H1 (cell line): ENCODE data around the gene ATP10D. TPM values are rescaled to one million over a fixed set of nuclear protein-coding genes. Genes with fewer than 3 reads are reported as not detected.

Source experiments
- CTCF ChIA-PET: fragments of 300-600 bp; sonication (Branson Sonifier 250); formaldehyde crosslinking; loops from one replicate; lab custom pipeline; 2021; ENCODE audit not compliant: partially characterized antibody; lab: Charles Lee
- POLR2A ChIA-PET: fragments of 300-600 bp; sonication (Branson Sonifier 250); formaldehyde crosslinking; loops from one replicate; lab custom pipeline; 2021; ENCODE audit warnings: inconsistent platforms; ENCODE audit not compliant: partially characterized antibody; lab: Charles Lee
- DNase-seq, 2 experiments: peaks; one replicate each; pipeline versions ENCODE4 v3.0.0 to v3.0.0-alpha.2; 2010 to 2022; ENCODE audit warnings: low spot score in 2 of 2, low read depth in 1 of 2, mixed read lengths in 1 of 2
- FAIRE-seq: peaks from 2 replicates; lab custom pipeline; 2011; peaks lifted over from hg19 to GRCh38; lab: Jason Lieb, UNC
- H2AFZ ChIP-seq: 2 replicates; pipeline ENCODE4 v1.8.1; 2012; ENCODE audit warnings: low read length, inconsistent platforms
- H2AK5ac ChIP-seq: 2 replicates; pipeline ENCODE4 v1.6.1; 2013; ENCODE audit warnings: low read depth, low read length
- H2BK120ac ChIP-seq: replicated peaks from 2 replicates; pipeline ENCODE3; 2013; ENCODE audit warnings: low read depth, low read length, inconsistent platforms
- H2BK12ac ChIP-seq: 2 replicates; pipeline ENCODE4 v1.6.1; 2013; ENCODE audit warnings: low read depth, low read length
- H2BK15ac ChIP-seq: 2 replicates; pipeline ENCODE4 v1.6.1; 2013; ENCODE audit warnings: low read length
- H2BK20ac ChIP-seq: 2 replicates; pipeline ENCODE4 v1.6.1; 2013; ENCODE audit warnings: low read length
- H2BK5ac ChIP-seq: 2 replicates; pipeline ENCODE4 v1.6.1; 2013; ENCODE audit warnings: low read depth, low read length
- H3K14ac ChIP-seq: 2 replicates; pipeline ENCODE4 v1.6.1; 2013; ENCODE audit warnings: inconsistent platforms; ENCODE audit not compliant: insufficient read length
- H3K18ac ChIP-seq: 2 replicates; pipeline ENCODE4 v1.6.1; 2013; ENCODE audit warnings: low read length; ENCODE audit errors: extremely low read depth
- H3K23ac ChIP-seq: 2 replicates; pipeline ENCODE4 v1.6.1; 2013; ENCODE audit warnings: inconsistent platforms; ENCODE audit not compliant: insufficient read length
- H3K23me2 ChIP-seq: 2 replicates; pipeline ENCODE4 v1.6.1; 2013; ENCODE audit warnings: low read depth, low read length
- H3K27ac ChIP-seq: 2 replicates; pipeline ENCODE4 v1.6.1; 2011; ENCODE audit warnings: low read depth, low read length, inconsistent platforms
- H3K27me3 ChIP-seq, 4 experiments: replicated peaks in 1 of 4; 1 replicate in 1 of 4; 2 replicates in 3 of 4; pipeline versions ENCODE4 v1.6.1 to v1.8.1; 2011 to 2013; ENCODE audit warnings: low read length in 3 of 4, mild to moderate bottlenecking in 3 of 4, inconsistent platforms in 2 of 4, mixed read lengths in 2 of 4, moderate library complexity in 1 of 4; ENCODE audit not compliant: control insufficient read depth in 3 of 4, insufficient read depth in 3 of 4; ENCODE audit errors: extremely low read depth in 1 of 4
- H3K36me3 ChIP-seq, 4 experiments: 2 replicates each; pipeline versions ENCODE4 v1.6.1 to v1.8.1; 2011 to 2013; ENCODE audit warnings: mild to moderate bottlenecking in 4 of 4, low read length in 3 of 4, moderate library complexity in 2 of 4, control low read depth in 1 of 4, inconsistent platforms in 1 of 4; ENCODE audit not compliant: insufficient read depth in 4 of 4, control insufficient read depth in 2 of 4
- H3K4ac ChIP-seq: replicated peaks from 2 replicates; pipeline ENCODE3; 2013; ENCODE audit warnings: low read length, low read depth, mixed read lengths, inconsistent platforms; ENCODE audit not compliant: insufficient read length
- H3K4me1 ChIP-seq, 4 experiments: replicated peaks in 1 of 4; 1 replicate in 1 of 4; 2 replicates in 3 of 4; pipeline versions ENCODE4 v1.6.1 to v1.8.1; 2011 to 2013; ENCODE audit warnings: low read length in 3 of 4, inconsistent platforms in 2 of 4, mixed read lengths in 1 of 4; ENCODE audit not compliant: insufficient read depth in 4 of 4, control insufficient read depth in 3 of 4
- H3K4me2 ChIP-seq, 2 experiments: 2 replicates each; pipeline versions ENCODE4 v1.6.1 to v1.8.1; 2011 to 2013; ENCODE audit warnings: low read depth in 2 of 2, low read length in 2 of 2, control low read depth in 1 of 2, inconsistent platforms in 1 of 2, mild to moderate bottlenecking in 1 of 2; ENCODE audit not compliant: insufficient read depth in 1 of 2
- H3K4me3 ChIP-seq, 4 experiments: fragments of 200-600, 300-600 bp in 1 of 4; sonication (generic), shearing (Covaris generic), sonication (Bioruptor Twin) in 1 of 4; 2 replicates each; pipeline versions ENCODE4 v1.5.1 to v1.8.1; 2011 to 2016; ENCODE audit warnings: low read length in 4 of 4, low read depth in 3 of 4, control low read depth in 2 of 4, inconsistent platforms in 2 of 4, mild to moderate bottlenecking in 2 of 4, mixed read lengths in 1 of 4, moderate library complexity in 1 of 4; ENCODE audit not compliant: insufficient read depth in 2 of 4; ENCODE audit errors: extremely low read depth in 1 of 4
- H3K56ac ChIP-seq: replicated peaks from 2 replicates; pipeline ENCODE3; 2013; ENCODE audit warnings: low read depth, mild to moderate bottlenecking, mixed read lengths, low read length, inconsistent platforms; ENCODE audit not compliant: insufficient read length
- H3K79me1 ChIP-seq: 2 replicates; pipeline ENCODE4 v1.6.1; 2013; ENCODE audit warnings: low read depth, low read length, control low read depth
- H3K79me2 ChIP-seq, 2 experiments: 2 replicates each; pipeline versions ENCODE4 v1.6.1 to v1.8.1; 2012 to 2013; ENCODE audit warnings: low read length in 2 of 2, mild to moderate bottlenecking in 2 of 2, inconsistent platforms in 1 of 2; ENCODE audit not compliant: insufficient read depth in 2 of 2, control insufficient read depth in 1 of 2
- H3K9ac ChIP-seq, 4 experiments: replicated peaks in 1 of 4; 1 replicate in 1 of 4; 2 replicates in 3 of 4; pipeline versions ENCODE4 v1.6.1 to v1.8.1; 2011 to 2013; ENCODE audit warnings: low read depth in 3 of 4, low read length in 3 of 4, control low read depth in 2 of 4, mild to moderate bottlenecking in 2 of 4, moderate library complexity in 2 of 4, inconsistent platforms in 1 of 4; ENCODE audit errors: extremely low read depth in 1 of 4
- H3K9me3 ChIP-seq, 2 experiments: 2 replicates each; pipeline versions ENCODE4 v1.6.1 to v1.8.1; 2012 to 2013; ENCODE audit warnings: mild to moderate bottlenecking in 2 of 2, moderate library complexity in 2 of 2, control low read depth in 1 of 2, inconsistent platforms in 1 of 2, low read depth in 1 of 2, low read length in 1 of 2, mixed read lengths in 1 of 2; ENCODE audit not compliant: insufficient read depth in 2 of 2
- H4K20me1 ChIP-seq, 2 experiments: replicated peaks in 1 of 2; 2 replicates each; pipeline versions ENCODE3 to v1.8.1; 2011 to 2013; ENCODE audit warnings: inconsistent platforms in 2 of 2, low read length in 2 of 2, mild to moderate bottlenecking in 1 of 2; ENCODE audit not compliant: insufficient read depth in 2 of 2, control insufficient read depth in 1 of 2
- H4K5ac ChIP-seq: 2 replicates; pipeline ENCODE4 v1.6.1; 2013; ENCODE audit warnings: low read length, low read depth, mixed read lengths, inconsistent platforms; ENCODE audit not compliant: insufficient read length
- H4K8ac ChIP-seq: 2 replicates; pipeline ENCODE4 v1.8.0; 2013; ENCODE audit warnings: mild to moderate bottlenecking, moderate library complexity, low read length, inconsistent platforms; ENCODE audit not compliant: insufficient read depth; ENCODE audit errors: extremely low read depth
- H4K91ac ChIP-seq: replicated peaks from 2 replicates; pipeline ENCODE3; 2013; ENCODE audit warnings: low read length, mixed read lengths, inconsistent platforms; ENCODE audit not compliant: insufficient read length
- CHD1 ChIP-seq: IDR thresholded peaks from 2 replicates; pipeline ENCODE4 v1.6.1; 2012; ENCODE audit warnings: low read depth, low read length, improper control_type of control experiment
- CREB1 ChIP-seq: IDR thresholded peaks from 2 replicates; pipeline ENCODE4 v1.6.1; 2012; ENCODE audit warnings: inconsistent platforms
- EGR1 ChIP-seq: IDR thresholded peaks from 2 replicates; pipeline ENCODE4 v1.6.1; 2011; ENCODE audit warnings: low read depth, low read length, borderline replicate concordance
- HDAC2 ChIP-seq, 2 experiments: fragments of 300-600 bp in 1 of 2; sonication (generic) in 1 of 2; IDR thresholded peaks; 2 replicates each; pipeline ENCODE4 v1.6.1; 2011 to 2012; ENCODE audit warnings: low read depth in 2 of 2, low read length in 2 of 2, mild to moderate bottlenecking in 2 of 2, moderate library complexity in 2 of 2, borderline replicate concordance in 1 of 2, inconsistent platforms in 1 of 2
- JUND ChIP-seq: IDR thresholded peaks from 2 replicates; pipeline ENCODE4 v1.6.1; 2011; ENCODE audit warnings: mild to moderate bottlenecking, improper control_type of control experiment, low read length
- KDM4A ChIP-seq: IDR thresholded peaks from one replicate; pipeline ENCODE4 v1.7.1; 2012; ENCODE audit warnings: low read depth, mild to moderate bottlenecking, moderate library complexity, low read length, inconsistent platforms; ENCODE audit not compliant: severe bottlenecking
- NRF1 ChIP-seq: IDR thresholded peaks from 2 replicates; pipeline ENCODE4 v1.6.1; 2011; ENCODE audit warnings: mild to moderate bottlenecking, low read depth, low read length, improper control_type of control experiment
- RXRA ChIP-seq: IDR thresholded peaks from 2 replicates; pipeline ENCODE4 v1.6.1; 2011; ENCODE audit warnings: low read depth, mild to moderate bottlenecking, low read length, moderate library complexity; ENCODE audit not compliant: insufficient read depth
- SAP30 ChIP-seq: fragments of 300-600 bp; sonication (generic); IDR thresholded peaks from 2 replicates; pipeline ENCODE4 v1.7.1; 2012; ENCODE audit warnings: low read length, moderate library complexity, mild to moderate bottlenecking, inconsistent platforms; ENCODE audit not compliant: insufficient read depth, insufficient replicate concordance
- SRF ChIP-seq: IDR thresholded peaks from 2 replicates; pipeline ENCODE4 v1.6.1; 2011; ENCODE audit warnings: mild to moderate bottlenecking, low read depth, low read length, moderate library complexity
- TAF7 ChIP-seq: optimal IDR thresholded peaks from 2 replicates; pipeline ENCODE3; 2011; ENCODE audit warnings: low read depth, mild to moderate bottlenecking, inconsistent platforms, low read length, moderate library complexity, borderline replicate concordance
- TBP ChIP-seq: IDR thresholded peaks from 2 replicates; pipeline ENCODE4 v1.6.1; 2011; ENCODE audit warnings: low read depth, low read length, improper control_type of control experiment
- WGBS, 2 experiments: shearing (Covaris generic) in 1 of 2; methylation state at CpG; one replicate each; pipeline versions ENCODE4 v1.1.6 to v1.1.7; 2013 to 2015; ENCODE audit warnings: low lambda C conversion rate in 2 of 2, mixed read lengths in 2 of 2, inconsistent platforms in 1 of 2, low coverage in 1 of 2, missing lambda C conversion rate in 1 of 2; ENCODE audit not compliant: insufficient replicate concordance in 2 of 2, insufficient coverage in 1 of 2, insufficient read length in 1 of 2; ENCODE audit errors: extremely low coverage in 1 of 2, missing lambda C conversion rate in 1 of 2; 5-methylcytosine and 5-hydroxymethylcytosine counted together
- polyA plus RNA-seq, 7 experiments: library from polyadenylated mRNA; depleted of rRNA in 3 of 7; stranded (reverse) in 5 of 7; unstranded in 2 of 7; fragments of >200 nt in 5 of 7; fragments of 200-250 nt in 2 of 7; gene quantifications; 1 replicate in 5 of 7; 2 replicates in 1 of 7; 4 replicates in 1 of 7; pipeline versions ENCODE4 v1.2.1 to v1.2.3, GENCODE V29; 2011 to 2013; ENCODE audit warnings: missing spikeins in 2 of 7, mixed read lengths in 2 of 7
- total RNA-seq: library from RNA; stranded (reverse); fragmentation: NEBNext Ultra II Directional; extraction: Animal tissue kit (Norgen Biotek cat#: 25700); gene quantifications from 2 replicates; pipeline ENCODE4 v1.2.1, GENCODE V29; 2021
- TF ChIP-seq, protein P1 (sequence below): IDR thresholded peaks from 2 replicates; pipeline ENCODE4 v1.6.1; 2012; ENCODE audit warnings: inconsistent platforms

ATP10D gene
- total and polyA plus RNA-seq, 2 of the 8 experiments (the other 6 are each of a cell fraction or from before 2014, with no cell fraction given): 2.9 to 5.9 TPM

DNA sequence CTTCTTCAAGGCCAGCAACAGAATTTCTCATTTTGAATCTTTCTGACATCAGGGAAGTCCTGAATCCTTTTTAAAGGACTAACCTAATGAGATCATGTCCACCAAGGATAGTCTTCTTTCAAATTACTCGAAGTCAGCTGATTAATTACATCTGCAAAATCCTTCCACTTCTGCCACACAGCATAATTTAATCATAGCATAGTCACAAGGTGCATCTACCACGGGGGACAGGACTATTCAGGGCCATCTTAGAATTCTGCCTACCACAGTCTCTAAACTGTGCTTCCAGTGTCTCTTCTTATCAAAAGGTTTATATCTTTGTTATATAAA, 53.7 kb downstream of the ATP10D start:
- Histone ChIP-seq H3K79me2 (no peaks in the 10 kb centered on the region), H3K27me3 (no peaks in the 10 kb centered on the region), H3K9ac (no peak overlapping the region), H3K18ac (no peak overlapping the region), H2BK15ac (no peak overlapping the region), H3K4me3 (no peak overlapping the region), H2BK20ac (no peak overlapping the region), H2AK5ac (no peak overlapping the region), H4K20me1 (no peaks in the 10 kb centered on the region), H4K91ac (no peak overlapping the region), H3K4me1 (no peaks in the 10 kb centered on the region), H2BK120ac (no peak overlapping the region), H3K23ac (no peak overlapping the region), H2BK5ac (no peak overlapping the region), H4K8ac (no peak overlapping the region), H2AFZ (no peak overlapping the region), H3K14ac (no peak overlapping the region), H3K4me2 (no peak overlapping the region), H3K56ac (no peak overlapping the region), H3K9me3 (no peaks in the 10 kb centered on the region), H3K36me3 (no peaks in the 10 kb centered on the region), H3K23me2 (no peaks in the 10 kb centered on the region), H3K4ac (no peak overlapping the region), H4K5ac (no peak overlapping the region), H3K79me1 (no peaks in the 10 kb centered on the region), H3K27ac (no peak overlapping the region), H2BK12ac (no peak overlapping the region)
- CTCF ChIA-PET: interaction anchor here (1.1 to 1.5 kb wide), 3 partner anchors 11 to 26 kb away, joined by 4 read pairs; no protein-coding TSS in a partner anchor
- no peak for TF ChIP-seq EGR1
- TF ChIP-seq JUND: no peak
- TF ChIP-seq SAP30: no peak
- TF ChIP-seq NRF1: no peak
- TF ChIP-seq HDAC2 (IDR thresholded peaks at IDR 0.05; ENCODE audit: borderline replicate concordance in 1 of 2, low read depth in 2 of 2, low read length in 2 of 2): no peak
- no peak for TF ChIP-seq KDM4A
- TF ChIP-seq, protein P1, sequence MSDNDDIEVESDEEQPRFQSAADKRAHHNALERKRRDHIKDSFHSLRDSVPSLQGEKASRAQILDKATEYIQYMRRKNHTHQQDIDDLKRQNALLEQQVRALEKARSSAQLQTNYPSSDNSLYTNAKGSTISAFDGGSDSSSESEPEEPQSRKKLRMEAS: no peak
- TF ChIP-seq SRF: no peak
- TF ChIP-seq TBP: no peak
- no peak for TF ChIP-seq RXRA
- no peak for TF ChIP-seq CREB1
- TF ChIP-seq TAF7: no peak
- no peak for TF ChIP-seq CHD1
- POLR2A ChIA-PET: no interaction called here
- 83% methylated on average over 2 of the region's 2 CpGs; no CpG with 5 or more reads in 1 of the 2 experiments for WGBS, 2 experiments
- FAIRE-seq: no peak
- DNase-seq: no peak
